ENCODE measurements around the gene MDC1. TPM values are rescaled to one million over a fixed set of nuclear protein-coding genes. Genes with fewer than 3 reads are reported as not detected.

MDC1 gene
- total and polyA plus RNA-seq, 2 of the 13 experiments (the other 11 are each of a cell fraction or from before 2014, with no cell fraction given) = 8.4 to 14.0 TPM

DNA sequence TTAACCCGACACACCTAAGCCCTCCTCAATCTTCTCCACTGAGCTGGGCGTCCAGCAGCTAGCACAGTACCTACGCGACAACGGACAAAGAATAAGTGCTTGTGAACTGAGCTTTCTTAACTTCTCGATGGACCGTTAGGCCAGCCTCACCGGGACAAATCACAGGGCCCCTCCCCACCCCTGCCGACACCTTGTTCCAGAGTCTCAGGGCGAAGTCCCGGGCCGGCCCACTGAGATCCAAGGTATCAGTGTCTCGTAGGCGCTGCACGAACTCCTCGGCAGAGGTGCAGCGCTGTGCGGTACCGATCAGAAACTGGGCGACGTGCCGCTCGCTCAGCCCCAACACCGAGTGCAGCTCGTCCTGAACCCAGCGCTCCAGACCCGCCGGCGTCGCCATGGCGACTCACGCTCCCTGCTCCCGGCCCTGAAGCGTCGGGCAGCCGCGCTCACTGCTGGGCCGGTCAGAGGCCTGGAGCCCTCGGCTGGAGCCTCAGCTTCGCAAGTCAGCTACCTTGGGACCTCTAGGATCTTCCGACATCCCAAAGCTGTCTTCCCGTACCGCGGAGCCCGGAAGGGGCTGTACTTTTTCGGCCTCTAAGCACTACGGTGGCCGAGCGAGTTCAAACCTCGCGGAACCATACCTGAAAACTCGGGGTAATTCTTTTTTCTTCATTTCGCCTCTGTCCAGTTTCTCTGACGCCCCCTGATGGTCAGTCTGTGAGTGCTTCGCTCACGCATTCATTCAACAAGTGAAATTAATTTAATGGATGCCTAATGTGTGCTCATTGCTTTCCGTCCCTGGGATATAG, 44.4 kb downstream of the MDC1 start, which contains the start of gene DHX16 (continued):
- TF ChIP-seq, protein P1, sequence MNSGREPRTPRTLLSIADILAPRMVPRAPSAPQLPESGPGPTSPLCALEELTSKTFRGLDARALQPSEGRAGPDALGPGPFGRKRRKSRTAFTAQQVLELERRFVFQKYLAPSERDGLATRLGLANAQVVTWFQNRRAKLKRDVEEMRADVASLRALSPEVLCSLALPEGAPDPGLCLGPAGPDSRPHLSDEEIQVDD (CRISPR knock-in tag; IDR thresholded peaks at IDR 0.05; ENCODE audit: borderline replicate concordance) = no peak
- TF ChIP-seq ZNF431 (CRISPR knock-in tag; IDR thresholded peaks at IDR 0.05; ENCODE audit: borderline replicate concordance, low read depth) (peak; percentile 83; the same call in 1 of the 2 replicates), ZNF550 (CRISPR knock-in tag; IDR thresholded peaks at IDR 0.05; ENCODE audit: borderline replicate concordance) (0 out of 2 replicates have a peak, but pooled peaks have one; percentile 57), PHF8 (CRISPR knock-in tag; IDR thresholded peaks at IDR 0.05) (peak; percentile 96), TEAD2 (CRISPR knock-in tag; IDR thresholded peaks at IDR 0.05) (no peak), NFRKB (IDR thresholded peaks at IDR 0.05) (no peak), ZMYM2 (CRISPR knock-in tag; IDR thresholded peaks at IDR 0.05) (no peak), SYNCRIP (IDR thresholded peaks at IDR 0.05; ENCODE audit: insufficient read depth, low read depth, low read length) (no peak), ZNF614 (CRISPR knock-in tag; IDR thresholded peaks at IDR 0.05; ENCODE audit: borderline replicate concordance) (peak; percentile 97), ZNF749 (CRISPR knock-in tag; IDR thresholded peaks at IDR 0.05; ENCODE audit: borderline replicate concordance) (no peak), ZNF264 (CRISPR knock-in tag; IDR thresholded peaks at IDR 0.05) (no peak), POLR2AphosphoS2 (IDR thresholded peaks at IDR 0.05; ENCODE audit: low read depth, low read length) (no peak), HNRNPH1 (optimal IDR thresholded peaks at IDR 0.05; ENCODE audit: low read depth, low read length) (no peak), RBM22 (optimal IDR thresholded peaks at IDR 0.05; ENCODE audit: low read length) (no peak), TBX3 (IDR thresholded peaks at IDR 0.05; ENCODE audit: borderline replicate concordance) (no peak), HDAC1 (CRISPR knock-in tag; IDR thresholded peaks at IDR 0.05) (peak; percentile 91)
- TF ChIP-seq, protein P2, sequence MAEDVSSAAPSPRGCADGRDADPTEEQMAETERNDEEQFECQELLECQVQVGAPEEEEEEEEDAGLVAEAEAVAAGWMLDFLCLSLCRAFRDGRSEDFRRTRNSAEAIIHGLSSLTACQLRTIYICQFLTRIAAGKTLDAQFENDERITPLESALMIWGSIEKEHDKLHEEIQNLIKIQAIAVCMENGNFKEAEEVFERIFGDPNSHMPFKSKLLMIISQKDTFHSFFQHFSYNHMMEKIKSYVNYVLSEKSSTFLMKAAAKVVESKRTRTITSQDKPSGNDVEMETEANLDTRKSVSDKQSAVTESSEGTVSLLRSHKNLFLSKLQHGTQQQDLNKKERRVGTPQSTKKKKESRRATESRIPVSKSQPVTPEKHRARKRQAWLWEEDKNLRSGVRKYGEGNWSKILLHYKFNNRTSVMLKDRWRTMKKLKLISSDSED (CRISPR knock-in tag; IDR thresholded peaks at IDR 0.05) = no peak
- TF ChIP-seq, protein P3, sequence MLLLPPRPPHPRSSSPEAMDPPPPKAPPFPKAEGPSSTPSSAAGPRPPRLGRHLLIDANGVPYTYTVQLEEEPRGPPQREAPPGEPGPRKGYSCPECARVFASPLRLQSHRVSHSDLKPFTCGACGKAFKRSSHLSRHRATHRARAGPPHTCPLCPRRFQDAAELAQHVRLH (CRISPR knock-in tag; IDR thresholded peaks at IDR 0.05; ENCODE audit: borderline replicate concordance, low read depth) = peak; percentile 83; the same call in 1 of the 2 replicates
- TF ChIP-seq, protein P4, sequence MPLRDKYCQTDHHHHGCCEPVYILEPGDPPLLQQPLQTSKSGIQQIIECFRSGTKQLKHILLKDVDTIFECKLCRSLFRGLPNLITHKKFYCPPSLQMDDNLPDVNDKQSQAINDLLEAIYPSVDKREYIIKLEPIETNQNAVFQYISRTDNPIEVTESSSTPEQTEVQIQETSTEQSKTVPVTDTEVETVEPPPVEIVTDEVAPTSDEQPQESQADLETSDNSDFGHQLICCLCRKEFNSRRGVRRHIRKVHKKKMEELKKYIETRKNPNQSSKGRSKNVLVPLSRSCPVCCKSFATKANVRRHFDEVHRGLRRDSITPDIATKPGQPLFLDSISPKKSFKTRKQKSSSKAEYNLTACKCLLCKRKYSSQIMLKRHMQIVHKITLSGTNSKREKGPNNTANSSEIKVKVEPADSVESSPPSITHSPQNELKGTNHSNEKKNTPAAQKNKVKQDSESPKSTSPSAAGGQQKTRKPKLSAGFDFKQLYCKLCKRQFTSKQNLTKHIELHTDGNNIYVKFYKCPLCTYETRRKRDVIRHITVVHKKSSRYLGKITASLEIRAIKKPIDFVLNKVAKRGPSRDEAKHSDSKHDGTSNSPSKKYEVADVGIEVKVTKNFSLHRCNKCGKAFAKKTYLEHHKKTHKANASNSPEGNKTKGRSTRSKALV (CRISPR knock-in tag; IDR thresholded peaks at IDR 0.05) = peak; percentile 70; the same call in 1 of the 2 replicates
- TF ChIP-seq, protein P5, sequence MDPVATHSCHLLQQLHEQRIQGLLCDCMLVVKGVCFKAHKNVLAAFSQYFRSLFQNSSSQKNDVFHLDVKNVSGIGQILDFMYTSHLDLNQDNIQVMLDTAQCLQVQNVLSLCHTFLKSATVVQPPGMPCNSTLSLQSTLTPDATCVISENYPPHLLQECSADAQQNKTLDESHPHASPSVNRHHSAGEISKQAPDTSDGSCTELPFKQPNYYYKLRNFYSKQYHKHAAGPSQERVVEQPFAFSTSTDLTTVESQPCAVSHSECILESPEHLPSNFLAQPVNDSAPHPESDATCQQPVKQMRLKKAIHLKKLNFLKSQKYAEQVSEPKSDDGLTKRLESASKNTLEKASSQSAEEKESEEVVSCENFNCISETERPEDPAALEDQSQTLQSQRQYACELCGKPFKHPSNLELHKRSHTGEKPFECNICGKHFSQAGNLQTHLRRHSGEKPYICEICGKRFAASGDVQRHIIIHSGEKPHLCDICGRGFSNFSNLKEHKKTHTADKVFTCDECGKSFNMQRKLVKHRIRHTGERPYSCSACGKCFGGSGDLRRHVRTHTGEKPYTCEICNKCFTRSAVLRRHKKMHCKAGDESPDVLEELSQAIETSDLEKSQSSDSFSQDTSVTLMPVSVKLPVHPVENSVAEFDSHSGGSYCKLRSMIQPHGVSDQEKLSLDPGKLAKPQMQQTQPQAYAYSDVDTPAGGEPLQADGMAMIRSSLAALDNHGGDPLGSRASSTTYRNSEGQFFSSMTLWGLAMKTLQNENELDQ (CRISPR knock-in tag; IDR thresholded peaks at IDR 0.05; ENCODE audit: borderline replicate concordance) = no peak
- TF ChIP-seq, protein P6, sequence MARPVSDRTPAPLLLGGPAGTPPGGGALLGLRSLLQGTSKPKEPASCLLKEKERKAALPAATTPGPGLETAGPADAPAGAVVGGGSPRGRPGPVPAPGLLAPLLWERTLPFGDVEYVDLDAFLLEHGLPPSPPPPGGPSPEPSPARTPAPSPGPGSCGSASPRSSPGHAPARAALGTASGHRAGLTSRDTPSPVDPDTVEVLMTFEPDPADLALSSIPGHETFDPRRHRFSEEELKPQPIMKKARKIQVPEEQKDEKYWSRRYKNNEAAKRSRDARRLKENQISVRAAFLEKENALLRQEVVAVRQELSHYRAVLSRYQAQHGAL (CRISPR knock-in tag; IDR thresholded peaks at IDR 0.05; ENCODE audit: not compliant biosample characterization) = no peak

Data from HepG2 (cell line).